Neural cell (in vitro differentiated cells): Measurements from ENCODE around the gene ZP1. TPM values are rescaled to one million over a fixed set of nuclear protein-coding genes. Genes with fewer than 3 reads are reported as not detected.

Source experiments
- H2AFZ ChIP-seq: fragments of 200-600, 300-800 bp; sonication (generic), shearing (Covaris generic); 2 replicates; pipeline ENCODE4 v1.6.0; 2014; ENCODE audit warnings: low read depth, mild to moderate bottlenecking, antibody characterized with exemption, low read length, moderate library complexity
- H3F3A ChIP-seq: fragments of 200-600 bp; shearing (Covaris generic); 2 replicates; pipeline ENCODE4 v1.6.1; 2016; ENCODE audit warnings: mild to moderate bottlenecking, moderate library complexity, mixed read lengths, antibody characterized with exemption, low read length; ENCODE audit not compliant: insufficient read depth, poor library complexity, severe bottlenecking
- H3K27ac ChIP-seq: fragments of 200-600, 300-800 bp; sonication (generic), shearing (Covaris generic); 2 replicates; pipeline ENCODE4 v1.5.1; 2014; ENCODE audit warnings: mild to moderate bottlenecking, low read length, moderate library complexity
- H3K27me3 ChIP-seq: fragments of 300-800, 200-600 bp; sonication (generic), shearing (Covaris generic); 2 replicates; pipeline ENCODE4 v1.6.0; 2014; ENCODE audit warnings: mild to moderate bottlenecking, low read depth, low read length, moderate library complexity; ENCODE audit not compliant: insufficient read depth
- H3K36me3 ChIP-seq: fragments of 300-800, 200-600 bp; sonication (generic), shearing (Covaris generic); 2 replicates; pipeline ENCODE4 v1.5.1; 2014; ENCODE audit warnings: mild to moderate bottlenecking, antibody characterized with exemption, low read length, moderate library complexity; ENCODE audit not compliant: insufficient read depth
- H3K4me2 ChIP-seq: fragments of 300-800, 200-600 bp; sonication (generic), shearing (Covaris generic); 2 replicates; pipeline ENCODE4 v1.6.0; 2014; ENCODE audit warnings: mild to moderate bottlenecking, low read length
- H3K4me3 ChIP-seq: fragments of 300-800, 200-600 bp; sonication (generic), shearing (Covaris generic); 2 replicates; pipeline ENCODE4 v1.5.1; 2014; ENCODE audit warnings: mild to moderate bottlenecking, low read length, moderate library complexity
- H3K79me2 ChIP-seq: fragments of 200-600 bp; shearing (Covaris generic); replicated peaks from 2 replicates; pipeline ENCODE4 v1.6.0; 2014; ENCODE audit warnings: mild to moderate bottlenecking, low read length, moderate library complexity; ENCODE audit not compliant: insufficient read depth
- H3K9ac ChIP-seq: fragments of 300-800, 200-600 bp; sonication (generic), shearing (Covaris generic); 2 replicates; pipeline ENCODE4 v1.6.1; 2016; ENCODE audit warnings: mild to moderate bottlenecking, low read length, mixed read lengths
- H3K9me2 ChIP-seq: fragments of 200-600 bp; shearing (Covaris generic); 2 replicates; pipeline ENCODE4 v1.6.1; 2016; ENCODE audit warnings: mild to moderate bottlenecking, low read length, mixed read lengths; ENCODE audit not compliant: insufficient read depth
- H3K9me3 ChIP-seq: fragments of 200-600, 300-800 bp; sonication (generic), shearing (Covaris generic); 2 replicates; pipeline ENCODE4 v1.6.1; 2016; ENCODE audit warnings: mild to moderate bottlenecking, mixed run types, low read length, moderate library complexity, mixed read lengths
- H4K20me1 ChIP-seq: fragments of 200-600 bp; shearing (Covaris generic); 2 replicates; pipeline ENCODE4 v1.6.1; 2016; ENCODE audit warnings: mild to moderate bottlenecking, mixed run types; ENCODE audit not compliant: insufficient read depth
- EP300 ChIP-seq: fragments of 450-650 bp; conservative IDR thresholded peaks from 2 replicates; pipeline ENCODE4 v1.6.1; 2014; ENCODE audit warnings: antibody characterized with exemption, mild to moderate bottlenecking, moderate library complexity; ENCODE audit not compliant: poor library complexity, severe bottlenecking
- EZH2 ChIP-seq: fragments of 200-600, 300-800 bp; shearing (Covaris generic), sonication (generic); IDR thresholded peaks from 2 replicates; pipeline ENCODE4 v1.6.1; 2014; ENCODE audit warnings: antibody characterized with exemption, low read length, borderline replicate concordance, mild to moderate bottlenecking; ENCODE audit not compliant: insufficient read depth, poor library complexity, severe bottlenecking
- MXI1 ChIP-seq: fragments of 450-650 bp; conservative IDR thresholded peaks from 2 replicates; pipeline ENCODE4 v1.6.1; 2014; ENCODE audit warnings: antibody characterized with exemption, mild to moderate bottlenecking; ENCODE audit not compliant: poor library complexity, severe bottlenecking
- POLR2AphosphoS5 ChIP-seq: IDR thresholded peaks from 2 replicates; pipeline ENCODE4 v1.6.1; 2012
- RAD21 ChIP-seq: fragments of 450-650 bp; conservative IDR thresholded peaks from 2 replicates; pipeline ENCODE4 v1.6.1; 2014; ENCODE audit warnings: antibody characterized with exemption, mild to moderate bottlenecking, moderate library complexity
- SMC3 ChIP-seq: fragments of 450-650 bp; conservative IDR thresholded peaks from 2 replicates; pipeline ENCODE4 v1.6.1; 2014; ENCODE audit warnings: antibody characterized with exemption, mild to moderate bottlenecking, moderate library complexity; ENCODE audit not compliant: poor library complexity
- TAF1 ChIP-seq: IDR thresholded peaks from 2 replicates; pipeline ENCODE4 v1.6.1; 2012; ENCODE audit warnings: low read depth
- polyA plus RNA-seq: library from polyadenylated mRNA; depleted of rRNA; stranded (reverse); fragments of >200 nt; gene quantifications from 2 replicates; pipeline ENCODE4 v1.2.3, GENCODE V29; 2014
- TF ChIP-seq, protein P1 (sequence below): IDR thresholded peaks from 2 replicates; pipeline ENCODE4 v1.6.1; 2012; ENCODE audit warnings: borderline replicate concordance
- TF ChIP-seq, protein P2 (sequence below): fragments of 450-650 bp; IDR thresholded peaks from 2 replicates; pipeline ENCODE4 v1.5.1; 2014; ENCODE audit warnings: antibody characterized with exemption, mild to moderate bottlenecking, moderate library complexity; ENCODE audit not compliant: poor library complexity, severe bottlenecking

The ZP1 gene
- polyA plus RNA-seq, 1 donor from 2014 or later: 1.5 TPM

DNA sequence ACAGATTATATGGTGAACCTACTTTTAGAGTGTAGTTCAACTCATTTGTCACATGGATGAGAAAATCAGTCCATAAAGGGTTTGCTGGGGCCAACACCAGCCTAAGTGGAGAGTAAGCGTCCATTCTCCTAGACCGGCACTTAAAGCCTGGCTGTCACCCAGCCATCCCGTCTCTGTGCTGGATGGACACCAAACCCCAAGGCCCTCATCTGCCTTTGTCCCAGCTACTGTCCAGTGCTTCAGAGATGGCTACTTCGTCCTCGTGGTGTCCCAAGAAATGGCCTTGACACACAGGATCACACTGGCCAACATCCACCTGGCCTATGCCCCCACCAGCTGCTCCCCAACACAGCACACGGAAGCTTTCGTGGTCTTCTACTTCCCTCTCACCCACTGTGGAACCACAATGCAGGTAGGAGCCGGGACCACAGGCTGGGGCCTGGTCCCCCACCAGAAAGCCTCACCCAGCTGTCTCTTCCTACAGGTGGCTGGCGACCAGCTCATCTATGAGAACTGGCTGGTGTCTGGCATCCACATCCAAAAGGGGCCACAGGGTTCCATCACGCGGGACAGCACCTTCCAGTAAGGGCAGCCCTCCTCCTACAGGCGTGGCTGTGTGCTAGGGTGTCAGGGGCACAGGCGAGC lies 3.5 kb downstream of the ZP1 start:
- H3K4me3 ChIP-seq: peak overlapping the region; percentile 48
- no peaks in the 10 kb centered on the region for H3K79me2 ChIP-seq
- peak overlapping the region; percentile 29 for H3K4me2 ChIP-seq
- H4K20me1 ChIP-seq: no peaks in the 10 kb centered on the region
- H3K36me3 ChIP-seq: no peaks in the 10 kb centered on the region
- no peaks in the 10 kb centered on the region for H3K9me3 ChIP-seq
- TF ChIP-seq EZH2: no peak
- no peak for TF ChIP-seq TAF1
- no peak for TF ChIP-seq EP300
- no peak for TF ChIP-seq POLR2AphosphoS5
- TF ChIP-seq, protein P1, sequence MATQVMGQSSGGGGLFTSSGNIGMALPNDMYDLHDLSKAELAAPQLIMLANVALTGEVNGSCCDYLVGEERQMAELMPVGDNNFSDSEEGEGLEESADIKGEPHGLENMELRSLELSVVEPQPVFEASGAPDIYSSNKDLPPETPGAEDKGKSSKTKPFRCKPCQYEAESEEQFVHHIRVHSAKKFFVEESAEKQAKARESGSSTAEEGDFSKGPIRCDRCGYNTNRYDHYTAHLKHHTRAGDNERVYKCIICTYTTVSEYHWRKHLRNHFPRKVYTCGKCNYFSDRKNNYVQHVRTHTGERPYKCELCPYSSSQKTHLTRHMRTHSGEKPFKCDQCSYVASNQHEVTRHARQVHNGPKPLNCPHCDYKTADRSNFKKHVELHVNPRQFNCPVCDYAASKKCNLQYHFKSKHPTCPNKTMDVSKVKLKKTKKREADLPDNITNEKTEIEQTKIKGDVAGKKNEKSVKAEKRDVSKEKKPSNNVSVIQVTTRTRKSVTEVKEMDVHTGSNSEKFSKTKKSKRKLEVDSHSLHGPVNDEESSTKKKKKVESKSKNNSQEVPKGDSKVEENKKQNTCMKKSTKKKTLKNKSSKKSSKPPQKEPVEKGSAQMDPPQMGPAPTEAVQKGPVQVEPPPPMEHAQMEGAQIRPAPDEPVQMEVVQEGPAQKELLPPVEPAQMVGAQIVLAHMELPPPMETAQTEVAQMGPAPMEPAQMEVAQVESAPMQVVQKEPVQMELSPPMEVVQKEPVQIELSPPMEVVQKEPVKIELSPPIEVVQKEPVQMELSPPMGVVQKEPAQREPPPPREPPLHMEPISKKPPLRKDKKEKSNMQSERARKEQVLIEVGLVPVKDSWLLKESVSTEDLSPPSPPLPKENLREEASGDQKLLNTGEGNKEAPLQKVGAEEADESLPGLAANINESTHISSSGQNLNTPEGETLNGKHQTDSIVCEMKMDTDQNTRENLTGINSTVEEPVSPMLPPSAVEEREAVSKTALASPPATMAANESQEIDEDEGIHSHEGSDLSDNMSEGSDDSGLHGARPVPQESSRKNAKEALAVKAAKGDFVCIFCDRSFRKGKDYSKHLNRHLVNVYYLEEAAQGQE: no peak
- TF ChIP-seq MXI1: no peak
- TF ChIP-seq SMC3: no peak
- TF ChIP-seq, protein P2, sequence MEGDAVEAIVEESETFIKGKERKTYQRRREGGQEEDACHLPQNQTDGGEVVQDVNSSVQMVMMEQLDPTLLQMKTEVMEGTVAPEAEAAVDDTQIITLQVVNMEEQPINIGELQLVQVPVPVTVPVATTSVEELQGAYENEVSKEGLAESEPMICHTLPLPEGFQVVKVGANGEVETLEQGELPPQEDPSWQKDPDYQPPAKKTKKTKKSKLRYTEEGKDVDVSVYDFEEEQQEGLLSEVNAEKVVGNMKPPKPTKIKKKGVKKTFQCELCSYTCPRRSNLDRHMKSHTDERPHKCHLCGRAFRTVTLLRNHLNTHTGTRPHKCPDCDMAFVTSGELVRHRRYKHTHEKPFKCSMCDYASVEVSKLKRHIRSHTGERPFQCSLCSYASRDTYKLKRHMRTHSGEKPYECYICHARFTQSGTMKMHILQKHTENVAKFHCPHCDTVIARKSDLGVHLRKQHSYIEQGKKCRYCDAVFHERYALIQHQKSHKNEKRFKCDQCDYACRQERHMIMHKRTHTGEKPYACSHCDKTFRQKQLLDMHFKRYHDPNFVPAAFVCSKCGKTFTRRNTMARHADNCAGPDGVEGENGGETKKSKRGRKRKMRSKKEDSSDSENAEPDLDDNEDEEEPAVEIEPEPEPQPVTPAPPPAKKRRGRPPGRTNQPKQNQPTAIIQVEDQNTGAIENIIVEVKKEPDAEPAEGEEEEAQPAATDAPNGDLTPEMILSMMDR: no peak
- TF ChIP-seq RAD21: no peak
- H3K9me2 ChIP-seq: no peaks in the 10 kb centered on the region
- no peak overlapping the region for H2AFZ ChIP-seq
- H3K9ac ChIP-seq: peak overlapping the region; percentile 46
- H3K27ac ChIP-seq: peak overlapping the region; percentile 74
- H3K27me3 ChIP-seq: no peaks in the 10 kb centered on the region
- no peaks in the 10 kb centered on the region for H3F3A ChIP-seq

DNA sequence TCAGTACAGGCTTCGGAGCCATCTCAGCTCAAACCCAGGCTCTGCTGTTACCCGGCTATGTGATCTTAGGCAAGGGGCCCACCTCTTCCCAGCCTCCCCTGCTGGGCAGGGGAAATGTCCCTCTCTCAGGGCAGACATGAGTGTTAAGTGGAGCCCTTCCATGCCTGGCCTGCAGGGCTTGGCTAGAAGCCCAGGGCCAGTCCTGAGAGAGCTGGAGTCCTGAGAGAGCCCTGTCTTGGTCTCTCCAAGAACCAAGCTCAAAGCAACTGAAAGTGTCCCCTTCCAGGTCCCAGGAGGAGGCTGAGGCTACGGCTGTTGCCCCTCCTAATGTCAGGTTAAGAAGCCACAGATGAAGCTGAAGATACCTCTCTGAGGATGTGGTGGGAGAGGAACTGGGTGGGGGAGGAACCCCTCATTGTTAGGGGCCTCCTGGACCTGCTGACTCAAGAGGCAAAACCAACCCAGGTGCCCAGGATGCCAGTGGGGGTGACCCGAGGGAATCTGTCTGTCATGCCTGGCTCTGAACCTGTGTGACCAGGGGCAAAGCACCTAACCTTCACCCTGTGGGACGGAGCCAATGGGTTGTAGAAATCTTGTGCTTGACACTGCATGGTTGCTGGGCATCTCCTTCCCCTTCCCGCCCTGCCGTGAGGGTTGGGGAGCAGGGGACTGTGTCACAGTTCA lies 4.2 kb downstream of the ZP1 start:
- Histone ChIP-seq H3K4me3 (no peak overlapping the region), H3K9ac (peak overlapping the region; percentile 46), H2AFZ (no peak overlapping the region), H3K9me2 (no peaks in the 10 kb centered on the region), H3F3A (no peaks in the 10 kb centered on the region), H3K36me3 (no peaks in the 10 kb centered on the region), H4K20me1 (no peaks in the 10 kb centered on the region), H3K27me3 (no peaks in the 10 kb centered on the region), H3K27ac (no peak overlapping the region), H3K9me3 (no peaks in the 10 kb centered on the region), H3K4me2 (no peak overlapping the region), H3K79me2 (no peaks in the 10 kb centered on the region)
- TF ChIP-seq RAD21: no peak
- no peak for TF ChIP-seq SMC3
